HG03460 (cell line): ENCODE results near the gene CFAP119.

Experiments
- ATAC-seq: cut with Tn5 transposase; IDR thresholded peaks from one replicate; pipeline ENCODE4 v1.9.1; 2021; ENCODE audit not compliant: unreplicated experiment

Gene CFAP119

GRCh38 chr16:30762991-30763725, 1.3 kb upstream of the CFAP119 start:
- ATAC-seq, result no peak

- ATAC-seq, result peak; percentile 29
Measured at GRCh38 chr16:30761427-30761927, 385 bp downstream of the CFAP119 start.

GRCh38 chr16:30760577-30761426, 1.1 kb downstream of the CFAP119 start:
- ATAC-seq, result no peak

- no peak for ATAC-seq
Measured at GRCh38 chr16:30760001-30760559, 1.8 kb downstream of the CFAP119 start.

- no peak for ATAC-seq
Measured at GRCh38 chr16:30758988-30759491, 2.8 kb downstream of the CFAP119 start.

GRCh38 chr16:30757316-30757715, 4.5 kb downstream of the CFAP119 start:
- ATAC-seq, result no peak

- no peak for ATAC-seq
Measured at GRCh38 chr16:30756781-30757100, 5.1 kb downstream of the CFAP119 start.

GRCh38 chr16:30755955-30756780, 5.7 kb downstream of the CFAP119 start:
- ATAC-seq, result no peak

GRCh38 chr16:30753596-30753995, 8.3 kb downstream of the CFAP119 start:
- no peak for ATAC-seq

GRCh38 chr16:30750876-30751465, 10.9 kb downstream of the CFAP119 start:
- no peak for ATAC-seq

- no peak for ATAC-seq
Measured at GRCh38 chr16:30750201-30750600, 11.7 kb downstream of the CFAP119 start.

- ATAC-seq, result no peak
Measured at GRCh38 chr16:30748634-30749445, 13.0 kb downstream of the CFAP119 start.

GRCh38 chr16:30747799-30748633, 13.8 kb downstream of the CFAP119 start, which contains the start of gene PHKG2:
Gene PHKG2 (plus strand): TSS chr16:30748425. CDS start chr16:30748821, 396 bp downstream.
- ATAC-seq, result peak; percentile 96

- no peak for ATAC-seq
Measured at GRCh38 chr16:30747331-30747730, 14.5 kb downstream of the CFAP119 start.

- ATAC-seq, result no peak
Measured at GRCh38 chr16:30746638-30747175, 15.2 kb downstream of the CFAP119 start.

GRCh38 chr16:30745082-30745481, 16.8 kb downstream of the CFAP119 start:
- ATAC-seq, result no peak

- no peak for ATAC-seq
Measured at GRCh38 chr16:30744183-30744582, 17.7 kb downstream of the CFAP119 start.

GRCh38 chr16:30743716-30744115, 18.1 kb downstream of the CFAP119 start:
- no peak for ATAC-seq
